Ishikawa (cell line): ENCODE data around the gene ACVR1.

ENCODE experiments used
- RAD21 ChIP-seq: IDR thresholded peaks from 2 replicates; pipeline ENCODE4 v1.6.1; 2012; ENCODE audit warnings: low read depth
- YY1 ChIP-seq: IDR thresholded peaks from 2 replicates; pipeline ENCODE4 v1.6.1; 2012; ENCODE audit warnings: low read depth

- TF ChIP-seq RAD21 (no peak), YY1 (no peak)
These were observed 106.3 kb downstream of the ACVR1 start for GRCh38 chr2:157769856-157770255.
